GM19238 (cell line): ENCODE measurements around the gene POU2F2.
"Not testable (repeated sequence)": the region's sequence is repeated elsewhere in the genome, so short reads cannot be mapped to it uniquely, and the experiment has no call there.

Experiments used
- DNase-seq: peaks from one replicate; pipeline ENCODE4 v3.0.0; 2011; ENCODE audit warnings: low spot score; ENCODE audit not compliant: insufficient read length

The POU2F2 gene

GRCh38 chr19:42062381-42062780, 69.9 kb downstream of the POU2F2 start:
- DNase-seq: no peak

- no peak for DNase-seq
These were observed 72.1 kb downstream of the POU2F2 start for GRCh38 chr19:42060117-42060516.

GRCh38 chr19:42059196-42059595, 73.0 kb downstream of the POU2F2 start:
- DNase-seq: no peak

- no peak for DNase-seq
These were observed 74.4 kb downstream of the POU2F2 start for GRCh38 chr19:42057846-42058245.

GRCh38 chr19:42054205-42054604, 78.0 kb downstream of the POU2F2 start:
- DNase-seq: no peak

- no peak for DNase-seq
These were observed 79.0 kb downstream of the POU2F2 start for GRCh38 chr19:42053037-42053935.

GRCh38 chr19:42052241-42052863, 79.9 kb downstream of the POU2F2 start:
- no peak for DNase-seq

- DNase-seq: no peak
These were observed 80.8 kb downstream of the POU2F2 start for GRCh38 chr19:42051166-42052115.

GRCh38 chr19:42048992-42049391, 83.3 kb downstream of the POU2F2 start:
- no peak for DNase-seq

- no peak for DNase-seq
These were observed 86.7 kb downstream of the POU2F2 start for GRCh38 chr19:42045575-42045974.

- no peak for DNase-seq
These were observed 89.6 kb downstream of the POU2F2 start for GRCh38 chr19:42042455-42043170.

- not testable (repeated sequence) for DNase-seq
These were observed 91.8 kb downstream of the POU2F2 start for GRCh38 chr19:42040491-42040890.

- DNase-seq: no peak
These were observed 92.2 kb downstream of the POU2F2 start for GRCh38 chr19:42040031-42040430.

- no peak for DNase-seq
These were observed 93.6 kb downstream of the POU2F2 start for GRCh38 chr19:42038666-42039065.

GRCh38 chr19:42037649-42038048, 94.6 kb downstream of the POU2F2 start:
- DNase-seq: no peak
